ENCODE measurements around the gene AUNIP. TPM values are rescaled to one million over a fixed set of nuclear protein-coding genes. Genes with fewer than 3 reads are reported as not detected.

Gene AUNIP
- total and polyA plus RNA-seq, 2 of the 8 experiments (the other 6 are each of a cell fraction or from before 2014, with no cell fraction given), result 18.6 to 23.2 TPM

- TF ChIP-seq SUZ12 (IDR thresholded peaks at IDR 0.05; ENCODE audit: low read length), result no peak
- TF ChIP-seq KDM4A (IDR thresholded peaks at IDR 0.05; ENCODE audit: low read depth, low read length, severe bottlenecking), result no peak
- 0 out of 2 replicates have a peak, but pooled peaks have one; percentile 29 for TF ChIP-seq MAX (IDR thresholded peaks at IDR 0.05)
- TF ChIP-seq BCL11A (IDR thresholded peaks at IDR 0.05; ENCODE audit: low read depth in 2 of 2, low read length in 2 of 2), result no peak
- TF ChIP-seq CEBPB (IDR thresholded peaks at IDR 0.05; ENCODE audit: low read depth, low read length), result 0 out of 2 replicates have a peak, but pooled peaks have one; percentile 11
Measured at GRCh38 chr1:25795946-25796810, 63.1 kb downstream of the AUNIP start (continued).

Data from H1 (cell line).